ENCODE data around the gene CAMTA1.

Gene CAMTA1

DNA sequence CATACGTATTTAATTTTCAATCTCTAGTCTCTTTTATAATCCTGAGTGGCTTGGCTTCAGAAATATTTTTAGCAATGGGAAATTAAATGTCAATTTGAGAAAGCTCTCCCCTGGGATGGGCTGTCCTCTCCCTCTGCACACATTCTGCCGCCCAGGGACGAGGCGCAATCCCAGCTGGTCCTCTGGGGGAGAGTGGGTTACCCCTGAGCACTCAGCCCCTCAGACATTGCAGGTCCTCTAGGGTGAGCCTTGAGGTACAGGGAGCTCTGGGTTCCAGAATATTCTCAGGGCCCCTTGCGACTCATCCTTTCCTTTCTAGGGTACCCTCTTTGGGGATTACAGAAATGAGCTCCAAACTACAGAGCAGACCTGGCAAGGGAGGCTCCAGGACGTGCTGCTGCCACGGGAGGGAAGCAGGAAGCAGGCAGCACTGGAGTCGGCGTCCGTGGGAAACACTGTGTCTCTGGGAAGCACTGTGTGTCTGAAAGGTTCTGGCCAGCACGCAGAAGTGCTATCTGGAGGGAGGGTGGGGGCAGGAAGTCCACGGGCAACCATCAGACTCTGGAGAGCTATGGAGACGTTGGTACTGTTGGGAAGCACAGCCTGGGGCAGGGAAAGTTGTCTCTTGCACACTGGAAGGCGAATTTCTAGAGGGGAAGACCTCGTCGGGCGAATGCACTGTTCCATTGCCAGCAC is 642.5 kb downstream of the CAMTA1 start:
- DNase-seq, result no peak

DNA sequence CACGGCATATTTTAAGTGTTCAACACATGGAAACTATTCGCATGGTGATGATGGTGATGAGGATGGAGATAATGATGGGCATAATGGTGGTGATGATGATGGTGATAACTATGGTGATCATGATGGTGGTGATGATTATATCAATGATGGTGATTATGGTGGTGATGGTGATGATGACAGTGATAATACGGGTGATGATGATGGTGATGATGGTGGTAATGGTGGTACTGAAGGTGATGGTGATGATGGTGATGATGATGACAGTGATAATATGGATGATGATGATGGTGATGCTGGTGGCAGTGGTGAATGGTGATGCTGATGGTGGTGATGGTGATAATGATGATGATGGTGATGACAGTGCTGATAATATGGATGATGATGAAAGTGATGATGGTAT is 644.0 kb downstream of the CAMTA1 start:
- DNase-seq, result no peak

DNA sequence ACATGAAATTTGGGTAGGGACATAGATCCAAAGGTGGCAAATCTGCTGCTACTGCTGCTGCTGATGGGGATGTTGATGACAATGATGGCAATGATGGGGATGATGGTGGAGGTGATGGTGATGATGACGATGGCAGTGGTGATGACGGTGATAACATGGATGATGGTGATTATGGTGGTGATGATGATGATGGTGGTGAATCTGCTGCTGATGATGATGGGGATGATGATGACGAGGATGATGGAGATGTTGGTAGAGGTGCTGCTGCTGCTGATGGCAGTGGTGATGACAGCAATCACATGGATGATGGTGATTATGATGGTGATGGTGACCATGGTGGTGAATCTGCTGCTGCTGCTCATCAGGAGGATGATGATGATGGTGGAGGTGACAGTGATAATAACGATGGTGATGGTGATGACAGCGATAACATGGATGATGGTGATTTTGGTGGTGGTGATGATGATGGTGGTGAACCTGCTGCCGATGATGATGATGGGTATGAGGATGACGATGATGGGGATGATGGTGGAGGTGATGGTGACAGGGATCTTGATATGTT is 644.9 kb downstream of the CAMTA1 start:
- no peak for DNase-seq

DNA sequence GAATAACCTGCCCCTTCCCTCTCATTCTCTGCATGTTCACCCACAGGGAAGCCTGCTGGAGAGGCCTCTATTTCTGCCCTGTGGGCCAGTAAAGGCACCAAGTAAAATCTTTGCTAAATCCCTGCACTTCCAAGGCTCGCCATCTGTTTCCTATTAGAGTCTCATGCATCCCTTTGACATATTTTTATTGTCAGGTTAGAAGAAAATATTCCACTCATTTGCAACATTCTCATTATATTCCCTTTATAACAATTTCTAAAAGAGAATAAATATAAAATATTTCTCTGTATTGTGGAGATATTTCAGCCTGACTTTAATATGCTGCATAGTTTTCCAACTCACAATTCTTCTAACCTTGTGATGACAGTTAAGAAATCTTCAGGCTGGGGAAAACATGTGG is 645.4 kb downstream of the CAMTA1 start:
- DNase-seq, result no peak

DNA sequence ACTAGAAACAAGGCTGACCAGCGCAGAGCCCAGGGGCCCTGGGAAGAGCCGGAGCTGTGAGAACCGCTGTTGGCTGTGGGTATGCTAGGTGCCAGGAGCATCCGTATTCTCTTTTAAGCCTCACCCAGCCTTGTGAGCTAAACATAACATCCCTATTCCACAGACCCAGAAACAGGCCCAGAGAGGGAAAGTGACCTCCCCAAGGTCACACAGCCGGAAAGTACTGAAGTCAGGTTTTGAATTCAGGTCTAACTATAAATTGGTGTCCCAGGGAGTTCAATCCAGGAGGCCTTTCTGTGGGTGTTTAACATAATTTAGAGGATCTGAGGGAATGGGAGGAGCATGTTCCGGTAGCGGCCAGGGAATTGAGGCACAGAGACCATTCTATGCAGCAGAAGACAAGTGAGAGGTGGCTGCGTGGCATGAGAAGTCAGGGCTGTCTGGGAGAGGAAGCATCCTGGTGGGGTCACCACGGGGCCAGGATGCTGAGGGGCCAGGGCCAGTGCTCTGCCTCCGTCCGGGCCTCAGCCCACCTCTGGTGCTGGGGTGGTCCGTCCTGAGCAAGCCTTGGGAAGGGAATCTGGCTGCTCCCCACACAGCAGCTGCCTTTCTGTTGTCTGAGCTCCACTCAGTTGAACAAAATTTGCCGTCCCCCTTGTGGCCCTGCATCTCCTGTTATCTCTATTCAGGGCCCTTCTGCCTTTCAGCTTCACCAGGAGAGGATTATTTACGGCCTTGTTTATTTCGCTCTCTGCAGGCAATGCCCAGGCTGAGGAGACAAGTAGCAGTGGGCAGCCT is 647.0 kb downstream of the CAMTA1 start:
- no peak for DNase-seq

DNA sequence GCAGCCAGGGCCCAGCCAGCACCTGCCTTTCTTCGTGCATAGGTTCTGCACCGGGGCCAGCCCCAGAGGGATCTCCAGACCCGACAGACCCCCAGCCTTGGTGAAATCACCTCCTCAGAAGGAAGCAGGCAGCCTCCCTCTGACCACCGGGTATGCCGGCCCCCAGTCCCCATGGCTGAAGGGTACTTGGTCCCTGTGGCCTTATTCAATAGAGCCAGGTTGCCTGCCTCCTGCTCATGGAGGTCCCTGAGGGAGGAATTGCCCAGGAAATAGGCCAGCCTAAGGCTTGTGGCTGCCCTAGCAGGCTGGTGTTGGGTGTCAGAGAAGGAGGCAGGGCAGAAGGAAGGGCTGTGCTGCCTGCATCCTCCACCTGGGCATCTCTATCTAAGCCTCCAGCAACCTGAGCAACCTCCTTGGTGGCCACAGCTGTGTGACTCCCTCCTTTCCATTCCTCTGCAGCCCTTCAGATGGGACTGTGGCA is 647.7 kb downstream of the CAMTA1 start:
- DNase-seq, result no peak

DNA sequence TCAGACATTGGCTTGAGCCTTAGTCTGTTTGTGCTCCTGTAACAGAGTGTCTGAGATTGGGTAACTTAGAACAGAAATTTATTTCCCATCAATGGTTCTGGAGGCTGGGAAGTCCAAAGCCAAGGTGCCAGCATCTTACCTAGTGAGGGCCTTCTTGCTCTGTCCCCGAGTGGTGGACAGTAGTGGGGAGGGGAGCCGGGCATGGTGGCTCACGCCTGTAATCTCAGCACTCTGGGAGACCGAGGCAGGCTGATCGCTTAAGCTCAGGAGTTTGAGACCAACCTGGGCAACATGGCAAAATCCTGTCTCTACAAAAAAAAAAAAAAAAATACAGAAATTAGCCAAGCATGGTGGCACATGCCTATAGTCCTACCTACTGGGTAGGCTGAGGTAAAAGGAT is 649.3 kb downstream of the CAMTA1 start:
- no peak for DNase-seq

DNA sequence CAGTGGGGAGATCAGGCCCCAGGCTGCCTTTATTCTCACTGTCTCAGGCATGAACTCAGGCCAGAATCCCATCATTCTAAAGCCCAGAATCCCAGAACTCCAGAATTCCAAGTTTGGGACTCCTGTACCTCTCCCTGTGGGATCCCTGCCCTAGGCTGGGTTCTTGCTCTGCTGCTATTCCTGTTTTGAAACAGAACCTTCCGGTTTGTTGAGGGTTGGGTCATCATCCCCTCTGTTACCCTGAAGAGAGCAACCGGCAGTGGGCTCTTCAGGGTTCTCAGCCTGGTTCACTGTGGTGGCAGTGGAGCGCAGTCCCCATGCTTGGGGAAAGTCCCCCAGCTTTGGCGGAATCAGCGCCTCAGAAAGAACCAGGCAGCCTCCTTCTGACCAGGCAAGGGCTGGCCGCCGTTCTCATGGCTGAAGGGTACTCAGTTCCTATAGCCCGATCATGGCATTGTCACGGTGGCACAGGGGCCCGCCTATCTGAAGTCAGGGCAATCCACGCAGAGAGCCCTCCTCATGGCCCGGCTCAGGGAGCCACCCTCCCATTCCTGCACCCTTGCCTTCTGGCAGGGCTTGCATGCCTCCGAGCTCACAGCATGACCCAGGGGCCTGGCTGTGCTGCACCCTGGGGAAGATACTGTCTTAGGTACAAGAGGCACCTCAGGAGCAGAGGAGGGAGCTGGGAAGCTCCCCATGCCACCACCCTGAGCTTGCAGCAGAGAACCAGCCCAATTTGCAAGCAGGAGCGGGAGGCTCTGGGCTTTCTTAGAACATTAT is 650.2 kb downstream of the CAMTA1 start:
- no peak for DNase-seq

DNA sequence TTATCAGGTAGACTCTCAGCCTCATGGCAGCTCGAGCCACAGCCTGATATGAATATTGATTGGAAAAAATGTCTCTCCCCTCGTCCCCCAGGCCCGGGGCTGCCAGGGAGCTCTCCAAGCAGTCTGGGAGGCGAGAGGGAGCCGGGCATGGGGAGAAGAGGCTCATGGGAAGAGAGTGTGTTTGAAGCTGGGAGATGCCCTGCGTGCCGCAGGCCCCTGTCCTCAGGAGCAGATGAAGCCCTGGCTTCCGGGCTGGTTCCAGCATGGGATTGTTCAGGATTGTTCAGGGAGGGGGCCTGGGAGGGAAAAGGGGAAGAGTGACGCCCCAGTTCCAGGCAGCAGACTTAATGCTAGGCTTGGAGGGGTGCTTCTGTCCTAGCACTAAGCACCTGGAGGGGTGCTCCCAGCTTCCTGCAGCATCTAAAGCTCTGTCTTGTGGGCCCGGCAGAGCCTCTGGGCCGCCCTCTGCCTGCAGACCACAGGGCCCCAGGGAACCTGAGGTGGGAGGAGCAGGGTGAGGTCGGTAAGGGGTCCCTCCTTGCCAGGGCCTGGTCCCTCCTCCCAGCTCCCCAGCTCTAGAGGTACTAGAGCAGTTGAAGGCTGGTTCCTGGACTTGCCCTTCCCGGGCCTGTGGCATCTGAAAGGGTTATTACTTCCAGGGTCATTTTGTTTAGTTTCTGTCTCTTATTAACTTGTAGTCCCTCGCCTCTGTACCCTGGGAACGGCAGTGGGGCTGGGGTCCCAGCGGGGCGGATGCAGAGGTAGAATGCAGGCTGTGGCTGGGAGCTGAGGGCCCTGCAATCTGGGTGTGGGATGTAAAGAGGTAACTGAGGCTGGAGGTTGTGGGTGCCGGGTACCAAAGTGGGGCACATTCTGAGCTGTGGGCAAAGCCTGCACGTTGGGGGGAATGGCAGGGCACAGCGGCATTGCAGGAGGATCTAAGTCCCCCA is 651.1 kb downstream of the CAMTA1 start:
- no peak for DNase-seq

DNA sequence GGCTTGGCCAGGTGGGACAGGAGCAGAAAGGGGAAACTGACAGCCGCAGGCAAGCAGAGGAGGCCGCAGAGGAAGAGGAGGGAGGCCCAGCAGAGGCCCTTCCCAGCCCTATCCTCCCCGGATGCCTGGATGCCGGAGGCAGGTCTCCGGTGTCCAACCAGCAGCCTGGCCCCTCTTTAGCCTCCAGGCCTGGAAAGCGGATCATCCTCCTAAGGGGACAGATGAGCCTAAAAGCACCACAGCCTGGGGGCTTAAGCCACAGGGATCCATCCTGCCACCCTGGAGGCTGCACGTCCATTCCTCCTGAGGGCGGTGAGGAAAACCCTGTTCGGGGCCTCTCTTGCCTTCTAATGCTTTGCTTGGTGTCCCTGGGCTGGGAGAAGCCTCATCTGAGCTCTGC is 651.8 kb downstream of the CAMTA1 start:
- no peak for DNase-seq

DNA sequence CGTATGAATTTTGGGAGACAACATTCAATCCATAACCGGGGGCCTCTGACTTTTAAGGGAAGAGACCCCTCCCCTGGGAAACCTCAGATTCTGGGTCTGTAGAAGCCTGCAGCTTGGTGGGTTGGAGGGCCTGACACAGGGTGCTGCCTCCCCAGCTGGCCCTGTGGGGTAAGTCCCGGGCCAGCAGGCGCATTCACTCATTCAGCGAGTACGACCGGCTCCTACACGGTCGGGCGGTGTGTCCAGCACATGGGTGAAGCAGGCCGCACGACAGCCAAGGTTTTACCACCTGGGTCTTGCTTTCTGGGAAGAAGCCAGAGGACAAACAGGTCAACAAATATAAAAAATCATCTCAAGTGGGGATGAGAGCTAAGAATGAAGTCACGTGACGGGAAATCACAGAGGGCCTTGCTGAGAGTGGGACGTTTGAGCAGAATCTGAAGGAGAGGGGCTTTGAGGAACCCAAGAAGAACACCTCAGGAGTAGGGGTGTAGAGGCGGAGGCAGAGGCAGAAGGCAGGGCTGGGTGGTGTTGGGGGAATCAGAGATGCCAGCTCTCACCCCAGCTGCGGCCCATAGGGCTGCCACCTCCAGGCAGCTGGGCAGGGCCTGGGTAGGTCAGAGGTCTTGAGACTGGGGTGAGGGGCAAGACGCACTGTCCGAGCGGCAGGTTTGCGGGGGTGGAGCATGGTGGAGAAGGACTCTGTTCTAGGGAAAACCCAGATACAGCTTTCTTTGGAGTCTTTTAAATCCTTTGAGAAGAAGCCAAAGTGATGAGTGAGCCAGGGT is 652.5 kb downstream of the CAMTA1 start:
- no peak for DNase-seq

DNA sequence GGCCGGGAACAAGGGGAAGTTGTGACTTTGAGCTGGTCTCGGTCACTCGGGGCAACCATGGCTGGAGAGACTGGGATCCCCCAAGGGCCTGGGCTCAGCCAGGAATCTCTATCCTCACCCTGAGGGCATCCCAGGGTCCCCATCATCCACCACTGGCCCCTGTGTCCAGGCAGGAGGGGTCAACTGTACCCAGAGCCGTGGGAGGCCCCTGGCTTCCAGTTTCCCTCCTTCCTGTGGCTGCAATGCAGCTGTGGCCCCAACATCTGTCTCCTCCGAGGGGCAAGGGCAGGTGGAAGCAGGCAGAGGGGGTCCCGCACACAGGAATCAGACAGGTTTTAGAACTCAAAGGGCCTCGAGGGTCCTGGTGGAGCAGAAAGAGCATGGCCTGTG is 653.1 kb downstream of the CAMTA1 start:
- DNase-seq, result no peak

DNA sequence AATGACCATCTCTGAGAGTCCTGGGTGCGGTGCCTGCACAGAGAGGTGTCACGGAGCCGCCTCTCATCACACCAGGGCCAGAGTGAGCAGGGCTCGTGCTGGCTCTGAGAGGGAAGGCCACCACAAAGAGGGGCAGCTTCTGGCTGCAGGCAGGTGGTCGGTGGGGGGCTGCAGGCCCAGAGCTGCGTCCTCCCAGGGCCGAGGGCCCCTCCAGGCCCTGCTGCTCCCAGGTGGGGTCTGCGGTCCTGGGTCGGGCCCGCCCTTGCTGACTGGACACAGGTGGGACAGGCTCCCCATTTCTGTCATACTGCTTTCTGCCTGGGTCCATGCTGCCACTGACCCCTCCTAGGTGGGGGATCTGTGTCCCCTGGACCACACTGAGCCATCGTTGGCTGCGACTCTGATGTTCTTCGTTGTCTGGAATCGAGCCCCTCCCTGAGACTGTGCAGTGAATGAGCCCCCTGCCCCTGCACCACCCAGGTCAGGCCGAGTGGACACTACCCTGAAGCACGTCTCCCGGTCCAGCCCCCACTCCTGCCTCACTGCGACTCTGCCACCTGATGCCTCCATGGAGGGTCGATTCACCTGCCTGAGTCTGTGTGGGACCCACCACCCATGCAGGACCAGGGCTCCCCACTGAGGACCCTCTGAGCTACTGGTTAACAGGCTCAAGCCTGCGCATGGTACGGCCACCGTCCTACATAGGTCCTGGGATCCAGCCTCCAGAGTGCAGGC is 653.8 kb downstream of the CAMTA1 start:
- no peak for DNase-seq

DNA sequence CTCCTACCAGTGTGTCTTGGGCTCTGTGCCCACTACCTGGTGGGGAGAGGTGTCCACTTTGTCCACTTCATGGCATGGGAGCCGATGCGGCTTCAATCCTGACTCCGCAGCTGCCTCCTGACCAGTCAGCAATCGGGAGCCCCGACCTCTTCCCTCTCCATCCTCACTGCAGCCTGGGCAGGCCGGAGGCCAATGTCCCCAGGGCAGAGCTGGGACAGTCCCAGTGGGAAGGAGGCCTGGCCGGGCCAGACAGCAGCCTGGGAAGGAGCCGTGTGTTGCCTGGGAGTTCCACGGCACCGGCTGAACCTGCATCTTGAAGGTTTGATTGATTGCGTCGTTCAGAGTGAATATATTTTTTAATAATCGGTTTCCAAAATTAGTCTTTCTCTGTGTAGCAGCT is 654.9 kb downstream of the CAMTA1 start:
- DNase-seq, result no peak

DNA sequence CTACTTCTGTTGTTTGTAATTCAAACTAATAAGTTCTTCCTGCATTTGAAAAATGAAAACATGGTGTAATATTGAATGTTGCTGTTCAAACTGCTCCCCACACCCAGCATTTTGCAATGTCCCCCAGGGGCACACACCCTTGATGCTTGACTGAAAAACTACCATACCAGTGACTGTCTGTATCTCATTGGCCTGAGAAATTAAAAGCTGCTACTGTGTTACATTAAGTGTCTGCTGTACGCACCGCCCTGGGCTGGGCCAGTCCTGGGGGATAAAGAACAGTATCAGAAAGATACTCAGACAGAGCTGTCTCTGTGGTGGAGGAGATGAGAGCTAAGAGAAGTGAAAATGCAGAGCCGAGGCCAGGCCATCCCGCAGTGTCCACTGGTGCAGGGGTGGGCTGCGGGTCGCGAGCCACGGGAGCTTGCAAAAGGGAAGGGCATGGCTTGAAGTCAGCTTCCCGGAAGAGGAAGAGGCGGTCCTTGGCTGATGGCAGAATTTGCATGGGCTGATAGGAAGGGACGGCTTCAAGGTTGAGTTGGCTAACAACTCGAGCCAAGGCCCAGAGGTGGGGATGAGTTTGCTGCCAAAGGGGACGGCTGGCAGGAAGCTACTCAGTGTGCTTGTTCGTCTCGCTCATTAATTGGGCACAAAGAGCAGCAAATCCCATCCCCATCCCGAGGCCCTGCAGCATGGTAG is 656.0 kb downstream of the CAMTA1 start:
- DNase-seq, result no peak

DNA sequence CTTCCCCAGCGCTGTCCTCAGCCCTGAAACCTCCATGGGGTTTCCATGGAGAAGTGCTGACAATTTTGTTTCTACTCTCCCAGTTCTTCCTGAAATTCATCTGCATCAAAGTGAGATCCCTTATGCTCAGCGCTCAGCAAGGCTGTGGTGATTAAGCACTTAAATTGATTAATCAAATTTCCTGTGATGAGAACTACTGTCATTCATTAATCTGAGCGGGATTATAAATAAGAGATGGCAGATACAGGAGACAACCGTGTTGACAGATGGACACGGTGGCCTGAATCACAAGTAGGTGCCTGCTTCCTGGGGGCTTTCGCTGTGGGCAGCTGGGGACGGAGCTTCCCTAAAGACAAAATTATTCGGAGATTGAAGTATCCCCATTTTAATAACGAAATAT is 656.8 kb downstream of the CAMTA1 start:
- DNase-seq, result no peak

DNA sequence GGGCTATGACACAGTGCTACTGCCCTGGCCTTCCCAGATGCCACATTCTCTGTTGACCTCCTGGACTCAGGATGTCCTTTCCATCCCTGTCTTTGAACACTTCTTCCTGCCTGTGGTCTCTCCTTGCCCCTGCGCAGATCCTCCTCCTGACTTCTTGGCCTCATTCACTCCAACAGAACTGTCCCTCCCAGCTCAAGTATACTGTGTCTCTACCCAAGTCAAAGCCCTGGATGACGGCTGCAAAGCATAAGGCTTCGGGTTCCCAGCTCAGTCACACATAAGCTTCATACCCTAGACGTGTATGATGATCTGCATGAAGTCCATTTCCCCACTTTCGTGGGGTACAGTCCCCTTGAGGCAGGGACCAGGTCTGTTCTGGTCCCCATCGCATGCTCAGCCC is 657.7 kb downstream of the CAMTA1 start:
- DNase-seq, result no peak

DNA sequence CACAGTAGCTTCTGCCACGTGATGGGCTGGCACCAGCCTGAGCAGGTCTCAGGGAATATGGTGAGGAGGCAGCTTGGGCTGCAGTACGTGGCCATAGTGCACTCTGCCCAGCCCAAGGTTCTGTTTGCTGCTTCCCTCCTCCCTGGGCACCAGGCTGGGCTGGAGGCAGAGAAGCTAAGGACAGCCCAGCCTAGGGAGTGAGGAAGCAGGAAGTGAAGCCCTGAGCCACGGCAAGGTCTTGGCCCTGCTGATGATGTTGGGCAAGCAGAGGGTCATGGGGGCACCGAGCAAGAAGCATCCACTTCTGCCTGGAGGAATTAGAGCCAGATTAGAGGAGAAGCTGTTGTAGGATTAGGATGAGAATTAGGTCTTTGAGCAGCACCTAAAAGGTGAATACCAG is 659.1 kb downstream of the CAMTA1 start:
- no peak for DNase-seq

DNA sequence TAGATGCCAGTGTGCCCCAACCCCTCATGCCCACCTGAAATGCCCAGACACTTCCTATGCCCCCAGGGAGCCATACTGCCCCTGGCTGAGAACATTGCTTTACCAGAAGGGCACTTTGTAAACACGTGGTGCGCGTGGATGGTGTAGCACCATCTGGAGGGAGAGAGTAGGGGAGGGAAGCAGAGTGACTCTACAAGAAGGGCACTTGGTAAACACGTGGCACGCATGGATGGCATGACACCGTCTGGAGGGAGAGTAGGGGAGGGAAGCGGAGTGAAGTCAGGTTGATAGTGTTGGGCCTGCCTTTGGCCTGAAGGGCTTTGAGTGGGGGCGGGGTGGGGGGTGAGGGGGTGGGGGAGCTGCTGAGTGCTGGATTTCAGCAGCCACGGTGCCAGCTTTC is 661.8 kb downstream of the CAMTA1 start:
- DNase-seq, result no peak

DNA sequence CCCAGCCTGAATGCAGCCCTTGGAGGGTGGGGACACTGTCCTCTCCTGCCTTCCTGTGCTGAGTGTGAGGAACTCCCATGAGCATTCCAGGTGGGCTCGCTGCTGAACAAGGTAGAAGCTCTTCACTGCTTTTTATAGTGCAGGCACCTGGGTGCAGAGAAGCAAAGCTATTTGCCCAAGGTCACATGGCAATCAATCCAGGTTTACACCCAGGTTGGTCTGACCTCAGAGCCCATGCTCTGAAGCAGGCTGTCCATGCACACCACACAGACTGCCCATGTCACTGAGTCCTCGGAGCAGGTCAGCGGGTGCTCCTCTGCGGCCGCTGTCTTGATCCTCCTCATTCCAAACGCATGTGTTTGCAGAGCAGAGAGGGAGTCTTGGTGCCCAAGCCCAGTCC is 662.5 kb downstream of the CAMTA1 start:
- no peak for DNase-seq
